H1 (cell line): ENCODE data around the gene CEP120. TPM values are rescaled to one million over a fixed set of nuclear protein-coding genes. Genes with fewer than 3 reads are reported as not detected.

ENCODE experiments used
- CTCF ChIA-PET: fragments of 300-600 bp; sonication (Branson Sonifier 250); formaldehyde crosslinking; loops from one replicate; lab custom pipeline; 2021; ENCODE audit not compliant: partially characterized antibody; lab: Charles Lee
- POLR2A ChIA-PET: fragments of 300-600 bp; sonication (Branson Sonifier 250); formaldehyde crosslinking; loops from one replicate; lab custom pipeline; 2021; ENCODE audit warnings: inconsistent platforms; ENCODE audit not compliant: partially characterized antibody; lab: Charles Lee
- DNase-seq, 2 experiments: peaks; one replicate each; pipeline versions ENCODE4 v3.0.0 to v3.0.0-alpha.2; 2010 to 2022; ENCODE audit warnings: low spot score in 2 of 2, low read depth in 1 of 2, mixed read lengths in 1 of 2
- FAIRE-seq: peaks from 2 replicates; lab custom pipeline; 2011; peaks lifted over from hg19 to GRCh38; lab: Jason Lieb, UNC
- H2AFZ ChIP-seq: 2 replicates; pipeline ENCODE4 v1.8.1; 2012; ENCODE audit warnings: low read length, inconsistent platforms
- H2AK5ac ChIP-seq: 2 replicates; pipeline ENCODE4 v1.6.1; 2013; ENCODE audit warnings: low read depth, low read length
- H2BK120ac ChIP-seq: replicated peaks from 2 replicates; pipeline ENCODE3; 2013; ENCODE audit warnings: low read depth, low read length, inconsistent platforms
- H2BK12ac ChIP-seq: 2 replicates; pipeline ENCODE4 v1.6.1; 2013; ENCODE audit warnings: low read depth, low read length
- H2BK15ac ChIP-seq: 2 replicates; pipeline ENCODE4 v1.6.1; 2013; ENCODE audit warnings: low read length
- H2BK20ac ChIP-seq: 2 replicates; pipeline ENCODE4 v1.6.1; 2013; ENCODE audit warnings: low read length
- H2BK5ac ChIP-seq: 2 replicates; pipeline ENCODE4 v1.6.1; 2013; ENCODE audit warnings: low read depth, low read length
- H3K14ac ChIP-seq: 2 replicates; pipeline ENCODE4 v1.6.1; 2013; ENCODE audit warnings: inconsistent platforms; ENCODE audit not compliant: insufficient read length
- H3K18ac ChIP-seq: 2 replicates; pipeline ENCODE4 v1.6.1; 2013; ENCODE audit warnings: low read length; ENCODE audit errors: extremely low read depth
- H3K23ac ChIP-seq: 2 replicates; pipeline ENCODE4 v1.6.1; 2013; ENCODE audit warnings: inconsistent platforms; ENCODE audit not compliant: insufficient read length
- H3K23me2 ChIP-seq: 2 replicates; pipeline ENCODE4 v1.6.1; 2013; ENCODE audit warnings: low read depth, low read length
- H3K27ac ChIP-seq: 2 replicates; pipeline ENCODE4 v1.6.1; 2011; ENCODE audit warnings: low read depth, low read length, inconsistent platforms
- H3K27me3 ChIP-seq, 4 experiments: replicated peaks in 1 of 4; 1 replicate in 1 of 4; 2 replicates in 3 of 4; pipeline versions ENCODE4 v1.6.1 to v1.8.1; 2011 to 2013; ENCODE audit warnings: low read length in 3 of 4, mild to moderate bottlenecking in 3 of 4, inconsistent platforms in 2 of 4, mixed read lengths in 2 of 4, moderate library complexity in 1 of 4; ENCODE audit not compliant: control insufficient read depth in 3 of 4, insufficient read depth in 3 of 4; ENCODE audit errors: extremely low read depth in 1 of 4
- H3K36me3 ChIP-seq, 4 experiments: 2 replicates each; pipeline versions ENCODE4 v1.6.1 to v1.8.1; 2011 to 2013; ENCODE audit warnings: mild to moderate bottlenecking in 4 of 4, low read length in 3 of 4, moderate library complexity in 2 of 4, control low read depth in 1 of 4, inconsistent platforms in 1 of 4; ENCODE audit not compliant: insufficient read depth in 4 of 4, control insufficient read depth in 2 of 4
- H3K4ac ChIP-seq: replicated peaks from 2 replicates; pipeline ENCODE3; 2013; ENCODE audit warnings: low read length, low read depth, mixed read lengths, inconsistent platforms; ENCODE audit not compliant: insufficient read length
- H3K4me1 ChIP-seq, 4 experiments: replicated peaks in 1 of 4; 1 replicate in 1 of 4; 2 replicates in 3 of 4; pipeline versions ENCODE4 v1.6.1 to v1.8.1; 2011 to 2013; ENCODE audit warnings: low read length in 3 of 4, inconsistent platforms in 2 of 4, mixed read lengths in 1 of 4; ENCODE audit not compliant: insufficient read depth in 4 of 4, control insufficient read depth in 3 of 4
- H3K4me2 ChIP-seq, 2 experiments: 2 replicates each; pipeline versions ENCODE4 v1.6.1 to v1.8.1; 2011 to 2013; ENCODE audit warnings: low read depth in 2 of 2, low read length in 2 of 2, control low read depth in 1 of 2, inconsistent platforms in 1 of 2, mild to moderate bottlenecking in 1 of 2; ENCODE audit not compliant: insufficient read depth in 1 of 2
- H3K4me3 ChIP-seq, 4 experiments: fragments of 200-600, 300-600 bp in 1 of 4; sonication (generic), shearing (Covaris generic), sonication (Bioruptor Twin) in 1 of 4; 2 replicates each; pipeline versions ENCODE4 v1.5.1 to v1.8.1; 2011 to 2016; ENCODE audit warnings: low read length in 4 of 4, low read depth in 3 of 4, control low read depth in 2 of 4, inconsistent platforms in 2 of 4, mild to moderate bottlenecking in 2 of 4, mixed read lengths in 1 of 4, moderate library complexity in 1 of 4; ENCODE audit not compliant: insufficient read depth in 2 of 4; ENCODE audit errors: extremely low read depth in 1 of 4
- H3K56ac ChIP-seq: replicated peaks from 2 replicates; pipeline ENCODE3; 2013; ENCODE audit warnings: low read depth, mild to moderate bottlenecking, mixed read lengths, low read length, inconsistent platforms; ENCODE audit not compliant: insufficient read length
- H3K79me1 ChIP-seq: 2 replicates; pipeline ENCODE4 v1.6.1; 2013; ENCODE audit warnings: low read depth, low read length, control low read depth
- H3K79me2 ChIP-seq, 2 experiments: 2 replicates each; pipeline versions ENCODE4 v1.6.1 to v1.8.1; 2012 to 2013; ENCODE audit warnings: low read length in 2 of 2, mild to moderate bottlenecking in 2 of 2, inconsistent platforms in 1 of 2; ENCODE audit not compliant: insufficient read depth in 2 of 2, control insufficient read depth in 1 of 2
- H3K9ac ChIP-seq, 4 experiments: replicated peaks in 1 of 4; 1 replicate in 1 of 4; 2 replicates in 3 of 4; pipeline versions ENCODE4 v1.6.1 to v1.8.1; 2011 to 2013; ENCODE audit warnings: low read depth in 3 of 4, low read length in 3 of 4, control low read depth in 2 of 4, mild to moderate bottlenecking in 2 of 4, moderate library complexity in 2 of 4, inconsistent platforms in 1 of 4; ENCODE audit errors: extremely low read depth in 1 of 4
- H3K9me3 ChIP-seq, 2 experiments: 2 replicates each; pipeline versions ENCODE4 v1.6.1 to v1.8.1; 2012 to 2013; ENCODE audit warnings: mild to moderate bottlenecking in 2 of 2, moderate library complexity in 2 of 2, control low read depth in 1 of 2, inconsistent platforms in 1 of 2, low read depth in 1 of 2, low read length in 1 of 2, mixed read lengths in 1 of 2; ENCODE audit not compliant: insufficient read depth in 2 of 2
- H4K20me1 ChIP-seq, 2 experiments: replicated peaks in 1 of 2; 2 replicates each; pipeline versions ENCODE3 to v1.8.1; 2011 to 2013; ENCODE audit warnings: inconsistent platforms in 2 of 2, low read length in 2 of 2, mild to moderate bottlenecking in 1 of 2; ENCODE audit not compliant: insufficient read depth in 2 of 2, control insufficient read depth in 1 of 2
- H4K5ac ChIP-seq: 2 replicates; pipeline ENCODE4 v1.6.1; 2013; ENCODE audit warnings: low read length, low read depth, mixed read lengths, inconsistent platforms; ENCODE audit not compliant: insufficient read length
- H4K8ac ChIP-seq: 2 replicates; pipeline ENCODE4 v1.8.0; 2013; ENCODE audit warnings: mild to moderate bottlenecking, moderate library complexity, low read length, inconsistent platforms; ENCODE audit not compliant: insufficient read depth; ENCODE audit errors: extremely low read depth
- H4K91ac ChIP-seq: replicated peaks from 2 replicates; pipeline ENCODE3; 2013; ENCODE audit warnings: low read length, mixed read lengths, inconsistent platforms; ENCODE audit not compliant: insufficient read length
- ATF3 ChIP-seq: IDR thresholded peaks from 2 replicates; pipeline ENCODE4 v1.6.1; 2011; ENCODE audit warnings: low read depth, mild to moderate bottlenecking, low read length; ENCODE audit not compliant: insufficient read depth
- BRCA1 ChIP-seq: IDR thresholded peaks from 2 replicates; pipeline ENCODE4 v1.6.1; 2012; ENCODE audit warnings: low read depth, low read length, improper control_type of control experiment
- CEBPB ChIP-seq: IDR thresholded peaks from 2 replicates; pipeline ENCODE4 v1.6.1; 2012; ENCODE audit warnings: low read depth, low read length
- EGR1 ChIP-seq: IDR thresholded peaks from 2 replicates; pipeline ENCODE4 v1.6.1; 2011; ENCODE audit warnings: low read depth, low read length, borderline replicate concordance
- EZH2 ChIP-seq: fragments of 200-600 bp; sonication (generic); IDR thresholded peaks from 2 replicates; pipeline ENCODE4 v1.7.1; 2012; ENCODE audit warnings: low read depth, mild to moderate bottlenecking, moderate library complexity, low read length, inconsistent platforms; ENCODE audit not compliant: severe bottlenecking
- FOSL1 ChIP-seq: IDR thresholded peaks from 2 replicates; pipeline ENCODE4 v1.6.1; 2011; ENCODE audit warnings: mild to moderate bottlenecking, low read depth, low read length, moderate library complexity; ENCODE audit not compliant: insufficient read depth
- GABPA ChIP-seq: IDR thresholded peaks from 2 replicates; pipeline ENCODE4 v1.6.1; 2011; ENCODE audit warnings: mild to moderate bottlenecking, low read length, moderate library complexity, borderline replicate concordance; ENCODE audit not compliant: insufficient read depth
- KDM4A ChIP-seq: IDR thresholded peaks from one replicate; pipeline ENCODE4 v1.7.1; 2012; ENCODE audit warnings: low read depth, mild to moderate bottlenecking, moderate library complexity, low read length, inconsistent platforms; ENCODE audit not compliant: severe bottlenecking
- MAFK ChIP-seq: IDR thresholded peaks from 2 replicates; pipeline ENCODE4 v1.6.1; 2012; ENCODE audit warnings: low read depth, mild to moderate bottlenecking, improper control_type of control experiment, low read length
- NANOG ChIP-seq: IDR thresholded peaks from 2 replicates; pipeline ENCODE4 v1.6.1; 2011; ENCODE audit warnings: low read length, low read depth, mild to moderate bottlenecking, inconsistent platforms; ENCODE audit not compliant: insufficient read depth, poor library complexity, severe bottlenecking
- POU5F1 ChIP-seq: IDR thresholded peaks from 2 replicates; pipeline ENCODE4 v1.6.1; 2011; ENCODE audit warnings: low read depth, mild to moderate bottlenecking, low read length, moderate library complexity
- RFX5 ChIP-seq: IDR thresholded peaks from 2 replicates; pipeline ENCODE4 v1.6.1; 2011; ENCODE audit warnings: low read depth, low read length, improper control_type of control experiment, borderline replicate concordance
- RXRA ChIP-seq: IDR thresholded peaks from 2 replicates; pipeline ENCODE4 v1.6.1; 2011; ENCODE audit warnings: low read depth, mild to moderate bottlenecking, low read length, moderate library complexity; ENCODE audit not compliant: insufficient read depth
- SP1 ChIP-seq: IDR thresholded peaks from 2 replicates; pipeline ENCODE4 v1.6.1; 2011; ENCODE audit warnings: low read depth, low read length
- SP2 ChIP-seq: IDR thresholded peaks from 2 replicates; pipeline ENCODE4 v1.6.1; 2012; ENCODE audit warnings: mild to moderate bottlenecking, low read length, inconsistent platforms
- TAF7 ChIP-seq: optimal IDR thresholded peaks from 2 replicates; pipeline ENCODE3; 2011; ENCODE audit warnings: low read depth, mild to moderate bottlenecking, inconsistent platforms, low read length, moderate library complexity, borderline replicate concordance
- polyA plus RNA-seq, 7 experiments: library from polyadenylated mRNA; depleted of rRNA in 3 of 7; stranded (reverse) in 5 of 7; unstranded in 2 of 7; fragments of >200 nt in 5 of 7; fragments of 200-250 nt in 2 of 7; gene quantifications; 1 replicate in 5 of 7; 2 replicates in 1 of 7; 4 replicates in 1 of 7; pipeline versions ENCODE4 v1.2.1 to v1.2.3, GENCODE V29; 2011 to 2013; ENCODE audit warnings: missing spikeins in 2 of 7, mixed read lengths in 2 of 7
- total RNA-seq: library from RNA; stranded (reverse); fragmentation: NEBNext Ultra II Directional; extraction: Animal tissue kit (Norgen Biotek cat#: 25700); gene quantifications from 2 replicates; pipeline ENCODE4 v1.2.1, GENCODE V29; 2021

Gene CEP120
- total and polyA plus RNA-seq, 2 of the 8 experiments (the other 6 are each of a cell fraction or from before 2014, with no cell fraction given) = 9.3 to 17.9 TPM

- Histone ChIP-seq H4K5ac (no peak overlapping the region), H2BK120ac (no peak overlapping the region), H3K27me3 (no peaks in the 10 kb centered on the region), H3K14ac (no peak overlapping the region), H3K27ac (no peak overlapping the region), H2AK5ac (no peak overlapping the region), H2AFZ (no peak overlapping the region), H3K18ac (no peak overlapping the region), H4K8ac (no peak overlapping the region), H2BK20ac (no peak overlapping the region), H2BK5ac (no peak overlapping the region), H3K4ac (no peak overlapping the region), H3K79me2 (no peaks in the 10 kb centered on the region), H2BK15ac (no peak overlapping the region), H3K79me1 (no peaks in the 10 kb centered on the region), H3K23ac (no peak overlapping the region), H3K9me3 (no peaks in the 10 kb centered on the region), H3K36me3 (peaks cover 3 to 64% (median 6%) of the 10 kb centered on the region in 4 experiments; a peak in 4 of 8 replicates), H3K56ac (no peak overlapping the region), H3K9ac (no peak overlapping the region), H4K91ac (no peak overlapping the region), H3K4me3 (no peak overlapping the region), H2BK12ac (no peak overlapping the region), H3K4me1 (no peaks in the 10 kb centered on the region), H3K23me2 (no peaks in the 10 kb centered on the region), H4K20me1 (no peaks in the 10 kb centered on the region), H3K4me2 (no peak overlapping the region)
- CTCF ChIA-PET = no interaction called here
- FAIRE-seq (no peak), DNase-seq (no peak)
- POLR2A ChIA-PET = no interaction called here
- no peak for TF ChIP-seq SP2
- no peak for TF ChIP-seq GABPA
- TF ChIP-seq ATF3 = no peak
- TF ChIP-seq RFX5 = no peak
- TF ChIP-seq SP1 = no peak
- TF ChIP-seq POU5F1 = no peak
- TF ChIP-seq RXRA = no peak
- TF ChIP-seq BRCA1 = no peak
- TF ChIP-seq MAFK = no peak
- TF ChIP-seq FOSL1 = no peak
- no peak for TF ChIP-seq CEBPB
- no peak for TF ChIP-seq NANOG
- no peak for TF ChIP-seq TAF7
- no peak for TF ChIP-seq KDM4A
- TF ChIP-seq EGR1 = no peak
- TF ChIP-seq EZH2 = no peak
Observed at GRCh38 chr5:123389794-123390193, 33.4 kb downstream of the CEP120 start.
